Measurements from ENCODE around the gene CCDC12. TPM values are rescaled to one million over a fixed set of nuclear protein-coding genes. Genes with fewer than 3 reads are reported as not detected.

Gene CCDC12
- total RNA-seq, 4 donors from 2014 or later = 4.1 to 92.0 (median 41.2) TPM

DNA sequence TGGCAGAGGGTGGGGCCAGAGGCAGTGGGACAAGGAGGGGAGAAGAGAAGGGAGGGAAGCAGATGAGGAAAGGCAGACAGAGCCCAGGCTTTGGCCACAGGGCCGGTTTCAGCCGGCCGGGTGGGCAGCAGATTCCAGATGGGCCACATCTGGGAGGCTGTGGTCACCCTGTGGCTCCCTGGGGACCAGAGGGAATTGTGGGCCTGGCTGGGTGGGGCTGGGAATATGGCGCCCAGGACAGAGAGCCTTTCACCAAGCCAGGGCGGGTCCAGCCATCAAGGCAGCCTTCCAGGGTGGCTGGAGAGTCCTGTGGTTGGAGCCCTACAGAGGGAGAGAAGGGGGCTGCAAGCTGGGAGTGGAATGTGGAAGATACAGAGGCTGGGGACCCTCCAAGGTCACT, 80.2 kb downstream of the CCDC12 start:
- DNase-seq = no peak
- no peak for TF ChIP-seq POLR2A (IDR thresholded peaks at IDR 0.05)
- no peak for TF ChIP-seq CTCF (IDR thresholded peaks at IDR 0.05)
- Histone ChIP-seq H3K27ac (no peak overlapping the region), H3K4me1 (peaks cover 0 to 28% of the 10 kb centered on the region in 2 donors), H3K9me3 (no peaks in the 10 kb centered on the region), H3K36me3 (no peaks in the 10 kb centered on the region), H3K4me3 (no peak overlapping the region), H3K27me3 (no peaks in the 10 kb centered on the region)
- intact Hi-C loops (cut with DNase I; ENCODE audit: low total_unique reads) = no loop called here

DNA sequence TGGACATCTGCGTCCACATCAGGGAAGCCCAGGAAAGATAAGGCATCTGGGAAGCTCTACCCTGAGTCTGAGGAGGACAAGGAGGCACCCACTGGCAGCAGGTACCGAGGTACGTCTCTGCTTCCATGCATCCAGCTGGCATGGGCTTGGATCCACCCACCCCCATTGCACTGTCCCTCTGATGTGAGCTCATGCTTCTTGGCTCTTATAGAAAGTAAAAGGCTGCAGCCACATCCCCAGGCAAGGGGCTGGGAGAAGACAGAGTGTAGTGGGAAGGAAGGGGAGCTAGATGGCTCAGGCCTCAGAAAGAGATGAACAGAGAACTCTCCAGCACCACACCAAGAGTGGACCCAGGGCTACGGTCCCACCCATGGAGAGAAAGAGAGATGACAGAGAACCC, 80.8 kb downstream of the CCDC12 start:
- Histone ChIP-seq H3K4me1 (peaks cover 0 to 28% of the 10 kb centered on the region in 2 donors), H3K9me3 (no peaks in the 10 kb centered on the region), H3K27me3 (no peaks in the 10 kb centered on the region), H3K4me3 (no peak overlapping the region), H3K36me3 (no peaks in the 10 kb centered on the region), H3K27ac (no peak overlapping the region)
- intact Hi-C loops (cut with DNase I; ENCODE audit: low total_unique reads) = no loop called here
- no peak for DNase-seq
- no peak for TF ChIP-seq CTCF (IDR thresholded peaks at IDR 0.05)

- no peak overlapping the region for H3K4me3 ChIP-seq
- H3K4me1 ChIP-seq = peaks cover 0 to 28% of the 10 kb centered on the region in 2 donors
- DNase-seq = peak; percentile 76 to 82
- intact Hi-C loops (cut with DNase I; ENCODE audit: low total_unique reads) = no loop called here
- peak; percentile 90 to 96 (median 94) for TF ChIP-seq CTCF (IDR thresholded peaks at IDR 0.05)
- no peak for TF ChIP-seq POLR2A (IDR thresholded peaks at IDR 0.05)
- H3K36me3 ChIP-seq = no peaks in the 10 kb centered on the region
- no peak overlapping the region for H3K27ac ChIP-seq
- no peaks in the 10 kb centered on the region for H3K9me3 ChIP-seq
- no peaks in the 10 kb centered on the region for H3K27me3 ChIP-seq
These were observed 81.3 kb downstream of the CCDC12 start for GRCh38 chr3:46895204-46895660.

- Histone ChIP-seq H3K36me3 (no peaks in the 10 kb centered on the region), H3K27ac (no peak overlapping the region), H3K9me3 (no peaks in the 10 kb centered on the region), H3K4me3 (no peak overlapping the region), H3K4me1 (peaks cover 0 to 28% of the 10 kb centered on the region in 2 donors), H3K27me3 (no peaks in the 10 kb centered on the region)
- intact Hi-C loops (cut with DNase I; ENCODE audit: low total_unique reads) = no loop called here
- TF ChIP-seq POLR2A (IDR thresholded peaks at IDR 0.05) (no peak), CTCF (IDR thresholded peaks at IDR 0.05) (no peak)
- no peak for DNase-seq
These were observed 82.3 kb downstream of the CCDC12 start for GRCh38 chr3:46894256-46894655.

DNA sequence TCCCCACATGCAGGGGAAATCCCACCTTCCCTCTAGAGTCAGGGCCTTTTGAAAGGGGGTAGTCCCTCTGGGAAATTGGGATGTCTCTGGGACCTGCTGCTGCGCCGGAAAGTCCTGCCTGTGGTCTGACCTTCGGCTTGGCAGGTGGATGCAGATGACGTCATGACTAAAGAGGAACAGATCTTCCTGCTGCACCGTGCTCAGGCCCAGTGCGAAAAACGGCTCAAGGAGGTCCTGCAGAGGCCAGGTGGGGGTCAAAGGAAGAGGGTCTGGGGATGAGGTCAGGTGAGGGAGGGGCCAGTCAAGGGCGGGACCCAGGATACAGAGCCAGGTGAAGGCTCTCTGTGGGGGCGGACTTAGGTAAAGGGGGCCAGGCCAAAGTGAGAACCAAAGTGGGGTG, 82.8 kb downstream of the CCDC12 start:
- Histone ChIP-seq H3K27me3 (no peaks in the 10 kb centered on the region), H3K27ac (no peak overlapping the region), H3K36me3 (no peaks in the 10 kb centered on the region), H3K4me1 (peaks cover 0 to 24% of the 10 kb centered on the region in 2 donors), H3K9me3 (no peaks in the 10 kb centered on the region), H3K4me3 (no peak overlapping the region)
- DNase-seq = no peak
- intact Hi-C loops (cut with DNase I; ENCODE audit: low total_unique reads) = no loop called here
- TF ChIP-seq POLR2A (IDR thresholded peaks at IDR 0.05) (no peak), CTCF (IDR thresholded peaks at IDR 0.05) (no peak)

Data from uterus (tissue), 4 donors.